ENCODE measurements around the gene ATF2. TPM values are rescaled to one million over a fixed set of nuclear protein-coding genes. Genes with fewer than 3 reads are reported as not detected.

Gene ATF2
- total and polyA plus RNA-seq, 9 of the 15 experiments (the other 6 are each of a cell fraction or from before 2014, with no cell fraction given) = 24.2 to 111 (median 45.9) TPM

GRCh38 chr2:175143678-175144077, 24.3 kb downstream of the ATF2 start (continued):
- TF ChIP-seq ZBTB11 (CRISPR knock-in tag; IDR thresholded peaks at IDR 0.05) = no peak
- no peak for TF ChIP-seq NR3C1 (CRISPR knock-in tag; IDR thresholded peaks at IDR 0.05)
- TF ChIP-seq SOX6 (IDR thresholded peaks at IDR 0.05) = no peak
- no peak for TF ChIP-seq SREBF2 (CRISPR knock-in tag; IDR thresholded peaks at IDR 0.05)
- no peak for TF ChIP-seq ATF4 (CRISPR knock-in tag; IDR thresholded peaks at IDR 0.05)
- no peak for TF ChIP-seq FOXM1 (IDR thresholded peaks at IDR 0.05; ENCODE audit: low read depth)
- no peak for TF ChIP-seq FOXM1 (CRISPR knock-in tag; IDR thresholded peaks at IDR 0.05; ENCODE audit: low read depth)
- TF ChIP-seq IRF1 (CRISPR knock-in tag; IDR thresholded peaks at IDR 0.05; ENCODE audit: borderline replicate concordance) = no peak
- no peak for TF ChIP-seq CREB1 (IDR thresholded peaks at IDR 0.05)
- TF ChIP-seq CREB1 (CRISPR knock-in tag; IDR thresholded peaks at IDR 0.05) = no peak
- no peak for TF ChIP-seq ZNF134 (CRISPR knock-in tag; conservative IDR thresholded peaks at IDR 0.05)
- no peak for TF ChIP-seq TAF15 (IDR thresholded peaks at IDR 0.05; ENCODE audit: low read depth, low read length)
- TF ChIP-seq FOXA3 (CRISPR knock-in tag; conservative IDR thresholded peaks at IDR 0.05 in 1 of 2, IDR thresholded peaks at IDR 0.05 in 1 of 2) = no peak
- TF ChIP-seq MEF2A (IDR thresholded peaks at IDR 0.05; ENCODE audit: control insufficient read depth, low read depth, low read length) = no peak
- TF ChIP-seq IFI16 (CRISPR knock-in tag; IDR thresholded peaks at IDR 0.05) = no peak
- no peak for TF ChIP-seq ZNF140 (CRISPR knock-in tag; IDR thresholded peaks at IDR 0.05)
